Osteocyte (in vitro differentiated cells): ENCODE results near the gene KCNC2. TPM values are rescaled to one million over a fixed set of nuclear protein-coding genes. Genes with fewer than 3 reads are reported as not detected.

Experiments
- DNase-seq: peaks from one replicate; pipeline ENCODE4 v3.0.0; 2021; ENCODE audit warnings: mixed read lengths; ENCODE audit not compliant: unreplicated experiment; ENCODE audit errors: extremely low spot score
- H3K27ac Mint-ChIP-seq: one replicate; pipeline ENCODE4 v1.8.0; 2021; ENCODE audit warnings: mild to moderate bottlenecking, mixed read lengths; ENCODE audit not compliant: unreplicated experiment
- H3K27me3 Mint-ChIP-seq: one replicate; pipeline ENCODE4 v1.8.0; 2021; ENCODE audit warnings: mixed read lengths; ENCODE audit not compliant: unreplicated experiment
- H3K36me3 Mint-ChIP-seq: one replicate; pipeline ENCODE4 v1.8.0; 2021; ENCODE audit warnings: mixed read lengths; ENCODE audit not compliant: unreplicated experiment
- H3K4me1 Mint-ChIP-seq: one replicate; pipeline ENCODE4 v1.8.0; 2021; ENCODE audit warnings: mixed read lengths; ENCODE audit not compliant: unreplicated experiment
- H3K4me3 Mint-ChIP-seq: one replicate; pipeline ENCODE4 v1.8.0; 2021; ENCODE audit warnings: mild to moderate bottlenecking, moderate library complexity, mixed read lengths; ENCODE audit not compliant: unreplicated experiment
- H3K9me3 Mint-ChIP-seq: one replicate; pipeline ENCODE4 v1.8.0; 2021; ENCODE audit warnings: mixed read lengths; ENCODE audit not compliant: unreplicated experiment
- CTCF ChIP-seq: fragments of 200-600 bp; sonication (generic); IDR thresholded peaks from 2 replicates; pipeline ENCODE4 v1.5.0; 2021; ENCODE audit warnings: antibody characterized with exemption, mild to moderate bottlenecking, moderate library complexity
- total RNA-seq: library from RNA; stranded (reverse); gene quantifications from 2 replicates; pipeline ENCODE4 v1.2.1, GENCODE V29; 2021

KCNC2 gene
- total RNA-seq, 1 donor from 2014 or later: not detected

GRCh38 chr12:75087654-75088053 lies 122.0 kb downstream of the KCNC2 start:
- no peak for TF ChIP-seq CTCF

GRCh38 chr12:75086091-75087038 lies 123.3 kb downstream of the KCNC2 start:
- DNase-seq: no peak
- H3K36me3 Mint-ChIP-seq: no peaks in the 10 kb centered on the region
- TF ChIP-seq CTCF: no peak
- H3K4me1 Mint-ChIP-seq: no peaks in the 10 kb centered on the region
- no peak overlapping the region for H3K4me3 Mint-ChIP-seq
- H3K27ac Mint-ChIP-seq: no peak overlapping the region
- peaks cover 7% of the 10 kb centered on the region for H3K27me3 Mint-ChIP-seq
- H3K9me3 Mint-ChIP-seq: no peaks in the 10 kb centered on the region

More at GRCh38 chr12:75087654-75088053, 122.0 kb downstream of the KCNC2 start:
- Mint-ChIP-seq H3K27ac (no peak overlapping the region), H3K9me3 (no peaks in the 10 kb centered on the region), H3K4me1 (no peaks in the 10 kb centered on the region), H3K27me3 (peaks cover 13% of the 10 kb centered on the region), H3K36me3 (no peaks in the 10 kb centered on the region), H3K4me3 (no peak overlapping the region)
- DNase-seq: no peak

GRCh38 chr12:75081305-75081704 lies 128.3 kb downstream of the KCNC2 start:
- no peak overlapping the region for H3K4me3 Mint-ChIP-seq
- no peaks in the 10 kb centered on the region for H3K4me1 Mint-ChIP-seq
- H3K27ac Mint-ChIP-seq: no peak overlapping the region
- no peak for DNase-seq
- H3K27me3 Mint-ChIP-seq: peaks cover 16% of the 10 kb centered on the region
- no peaks in the 10 kb centered on the region for H3K36me3 Mint-ChIP-seq
- no peak for TF ChIP-seq CTCF
- H3K9me3 Mint-ChIP-seq: no peaks in the 10 kb centered on the region

- H3K4me1 Mint-ChIP-seq: no peaks in the 10 kb centered on the region
- no peaks in the 10 kb centered on the region for H3K9me3 Mint-ChIP-seq
- no peaks in the 10 kb centered on the region for H3K36me3 Mint-ChIP-seq
- no peak overlapping the region for H3K4me3 Mint-ChIP-seq
- no peak overlapping the region for H3K27ac Mint-ChIP-seq
- no peak for DNase-seq
- H3K27me3 Mint-ChIP-seq: peaks cover 16% of the 10 kb centered on the region
- no peak for TF ChIP-seq CTCF
These were observed 129.1 kb downstream of the KCNC2 start for GRCh38 chr12:75080582-75080981.

- peaks cover 2% of the 10 kb centered on the region for H3K27me3 Mint-ChIP-seq
- no peaks in the 10 kb centered on the region for H3K9me3 Mint-ChIP-seq
- DNase-seq: no peak
- no peak overlapping the region for H3K4me3 Mint-ChIP-seq
- H3K27ac Mint-ChIP-seq: no peak overlapping the region
- no peak for TF ChIP-seq CTCF
- H3K4me1 Mint-ChIP-seq: no peaks in the 10 kb centered on the region
- no peaks in the 10 kb centered on the region for H3K36me3 Mint-ChIP-seq
These were observed 144.2 kb downstream of the KCNC2 start for GRCh38 chr12:75065482-75065881.
